Tibial nerve (tissue), 4 donors: ENCODE data around the gene KIF6.

Experiments
- EP300 ChIP-seq, 2 donors: sonication (generic); formaldehyde crosslinking; IDR thresholded peaks; one replicate each; pipeline ENCODE4 v1.6.1; 2017; ENCODE audit warnings: antibody characterized with exemption in 2 of 2, mild to moderate bottlenecking in 1 of 2
- POLR2A ChIP-seq, 2 donors: fragments of 450-650 bp; IDR thresholded peaks; one replicate each; pipeline ENCODE4 v1.6.1; 2017; ENCODE audit warnings: antibody characterized with exemption in 2 of 2, mild to moderate bottlenecking in 2 of 2, moderate library complexity in 2 of 2
- TF ChIP-seq, protein P1 (sequence below), 5 experiments: fragments of 200-600 bp in 3 of 5; fragments of 450-650 bp in 2 of 5; sonication (generic) in 3 of 5; IDR thresholded peaks; one replicate each; pipeline ENCODE4 v1.5.1; 2016 to 2019; ENCODE audit warnings: antibody characterized with exemption in 5 of 5, mild to moderate bottlenecking in 3 of 5, moderate library complexity in 2 of 5

GRCh38 chr6:39714802-39715201 is 10.4 kb downstream of the KIF6 start:
- TF ChIP-seq, protein P1, sequence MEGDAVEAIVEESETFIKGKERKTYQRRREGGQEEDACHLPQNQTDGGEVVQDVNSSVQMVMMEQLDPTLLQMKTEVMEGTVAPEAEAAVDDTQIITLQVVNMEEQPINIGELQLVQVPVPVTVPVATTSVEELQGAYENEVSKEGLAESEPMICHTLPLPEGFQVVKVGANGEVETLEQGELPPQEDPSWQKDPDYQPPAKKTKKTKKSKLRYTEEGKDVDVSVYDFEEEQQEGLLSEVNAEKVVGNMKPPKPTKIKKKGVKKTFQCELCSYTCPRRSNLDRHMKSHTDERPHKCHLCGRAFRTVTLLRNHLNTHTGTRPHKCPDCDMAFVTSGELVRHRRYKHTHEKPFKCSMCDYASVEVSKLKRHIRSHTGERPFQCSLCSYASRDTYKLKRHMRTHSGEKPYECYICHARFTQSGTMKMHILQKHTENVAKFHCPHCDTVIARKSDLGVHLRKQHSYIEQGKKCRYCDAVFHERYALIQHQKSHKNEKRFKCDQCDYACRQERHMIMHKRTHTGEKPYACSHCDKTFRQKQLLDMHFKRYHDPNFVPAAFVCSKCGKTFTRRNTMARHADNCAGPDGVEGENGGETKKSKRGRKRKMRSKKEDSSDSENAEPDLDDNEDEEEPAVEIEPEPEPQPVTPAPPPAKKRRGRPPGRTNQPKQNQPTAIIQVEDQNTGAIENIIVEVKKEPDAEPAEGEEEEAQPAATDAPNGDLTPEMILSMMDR (IDR thresholded peaks at IDR 0.05): no peak
- TF ChIP-seq POLR2A (IDR thresholded peaks at IDR 0.05) (no peak), EP300 (IDR thresholded peaks at IDR 0.05) (no peak)
